Effector CD4-positive, alpha-beta T cell (primary cell): ENCODE results near the gene MSI2.

Experiments
- DNase-seq: peaks from one replicate; pipeline ENCODE4 v3.0.0-alpha.2; 2020

Gene MSI2

GRCh38 chr17:57533684-57534305 is 277.5 kb downstream of the MSI2 start:
- no peak for DNase-seq

GRCh38 chr17:57534863-57535248 is 278.5 kb downstream of the MSI2 start:
- no peak for DNase-seq

GRCh38 chr17:57535249-57535966 is 279.1 kb downstream of the MSI2 start:
- no peak for DNase-seq

- no peak for DNase-seq
These were observed 280.0 kb downstream of the MSI2 start for GRCh38 chr17:57536289-57536688.

- no peak for DNase-seq
These were observed 280.6 kb downstream of the MSI2 start for GRCh38 chr17:57536789-57537523.

GRCh38 chr17:57537524-57538410 is 281.4 kb downstream of the MSI2 start:
- no peak for DNase-seq

GRCh38 chr17:57538736-57539456 is 282.6 kb downstream of the MSI2 start:
- DNase-seq, result no peak

- DNase-seq, result no peak
These were observed 283.4 kb downstream of the MSI2 start for GRCh38 chr17:57539529-57540301.

GRCh38 chr17:57540596-57540995 is 284.3 kb downstream of the MSI2 start:
- DNase-seq, result no peak

- no peak for DNase-seq
These were observed 284.7 kb downstream of the MSI2 start for GRCh38 chr17:57541049-57541448.

- no peak for DNase-seq
These were observed 285.4 kb downstream of the MSI2 start for GRCh38 chr17:57541472-57542394.

GRCh38 chr17:57542510-57542909 is 286.2 kb downstream of the MSI2 start:
- DNase-seq, result no peak

GRCh38 chr17:57543230-57543629 is 286.9 kb downstream of the MSI2 start:
- no peak for DNase-seq

GRCh38 chr17:57544401-57544800 is 288.1 kb downstream of the MSI2 start:
- no peak for DNase-seq

GRCh38 chr17:57544834-57545463 is 288.6 kb downstream of the MSI2 start:
- DNase-seq, result no peak

- DNase-seq, result no peak
These were observed 289.5 kb downstream of the MSI2 start for GRCh38 chr17:57545731-57546342.

- DNase-seq, result no peak
These were observed 292.4 kb downstream of the MSI2 start for GRCh38 chr17:57548421-57549410.

- no peak for DNase-seq
These were observed 293.1 kb downstream of the MSI2 start for GRCh38 chr17:57549468-57549867.
